Esophagus muscularis mucosa (tissue), 4 donors: ENCODE results near the gene NCAM1.

Source experiments
- EP300 ChIP-seq: sonication (generic); formaldehyde crosslinking; IDR thresholded peaks from one replicate; pipeline ENCODE4 v1.6.1; 2017; ENCODE audit warnings: antibody characterized with exemption
- POLR2A ChIP-seq: fragments of 450-650 bp; IDR thresholded peaks from one replicate; pipeline ENCODE4 v1.6.1; 2017; ENCODE audit warnings: antibody characterized with exemption, moderate library complexity, mild to moderate bottlenecking, low read depth
- POLR2AphosphoS5 ChIP-seq, 2 donors: sonication (generic); formaldehyde crosslinking; IDR thresholded peaks; one replicate each; pipeline ENCODE4 v1.6.1; 2017; ENCODE audit warnings: antibody characterized with exemption in 2 of 2
- TF ChIP-seq, protein P1 (sequence below), 3 experiments: fragments of 200-600 bp in 2 of 3; fragments of 450-650 bp in 1 of 3; sonication (generic) in 2 of 3; IDR thresholded peaks; one replicate each; pipeline ENCODE4 v1.5.1; 2017 to 2019; ENCODE audit warnings: antibody characterized with exemption in 3 of 3, mild to moderate bottlenecking in 2 of 3, moderate library complexity in 1 of 3

GRCh38 chr11:112971827-112972226, 10.6 kb downstream of the NCAM1 start:
- TF ChIP-seq, protein P1, sequence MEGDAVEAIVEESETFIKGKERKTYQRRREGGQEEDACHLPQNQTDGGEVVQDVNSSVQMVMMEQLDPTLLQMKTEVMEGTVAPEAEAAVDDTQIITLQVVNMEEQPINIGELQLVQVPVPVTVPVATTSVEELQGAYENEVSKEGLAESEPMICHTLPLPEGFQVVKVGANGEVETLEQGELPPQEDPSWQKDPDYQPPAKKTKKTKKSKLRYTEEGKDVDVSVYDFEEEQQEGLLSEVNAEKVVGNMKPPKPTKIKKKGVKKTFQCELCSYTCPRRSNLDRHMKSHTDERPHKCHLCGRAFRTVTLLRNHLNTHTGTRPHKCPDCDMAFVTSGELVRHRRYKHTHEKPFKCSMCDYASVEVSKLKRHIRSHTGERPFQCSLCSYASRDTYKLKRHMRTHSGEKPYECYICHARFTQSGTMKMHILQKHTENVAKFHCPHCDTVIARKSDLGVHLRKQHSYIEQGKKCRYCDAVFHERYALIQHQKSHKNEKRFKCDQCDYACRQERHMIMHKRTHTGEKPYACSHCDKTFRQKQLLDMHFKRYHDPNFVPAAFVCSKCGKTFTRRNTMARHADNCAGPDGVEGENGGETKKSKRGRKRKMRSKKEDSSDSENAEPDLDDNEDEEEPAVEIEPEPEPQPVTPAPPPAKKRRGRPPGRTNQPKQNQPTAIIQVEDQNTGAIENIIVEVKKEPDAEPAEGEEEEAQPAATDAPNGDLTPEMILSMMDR (IDR thresholded peaks at IDR 0.05) = no peak
- TF ChIP-seq POLR2AphosphoS5 (IDR thresholded peaks at IDR 0.05) (no peak), POLR2A (no peak), EP300 (no peak)
